HCT116 (cell line): ENCODE measurements around the gene ADAMTSL2.

Source experiments
- CEBPB ChIP-seq: IDR thresholded peaks from 2 replicates; pipeline ENCODE4 v1.6.1; 2012; ENCODE audit warnings: low read depth
- POLR2A ChIP-seq: IDR thresholded peaks from 2 replicates; pipeline ENCODE4 v1.7.0; 2011; ENCODE audit warnings: borderline replicate concordance; ENCODE audit not compliant: insufficient read depth, insufficient read length; ENCODE audit errors: extremely low read depth
- POLR2AphosphoS5 ChIP-seq: IDR thresholded peaks from 2 replicates; pipeline ENCODE4 v1.6.1; 2011; ENCODE audit warnings: mild to moderate bottlenecking, low read depth, low read length, moderate library complexity
- YY1 ChIP-seq: IDR thresholded peaks from 2 replicates; pipeline ENCODE4 v1.6.1; 2011; ENCODE audit warnings: low read length, low read depth, moderate library complexity, mild to moderate bottlenecking; ENCODE audit not compliant: insufficient replicate concordance; ENCODE audit errors: extremely low read depth
- ZNF274 ChIP-seq: fragments of 200-500 bp; sonication (Bioruptor generic); IDR thresholded peaks from 2 replicates; pipeline ENCODE4 v1.6.1; 2014; ENCODE audit warnings: mild to moderate bottlenecking, low read depth, low read length, inconsistent platforms
- TF ChIP-seq, protein P1 (sequence below), 3 experiments: fragments of 200-600 bp in 1 of 3; sonication (generic) in 1 of 3; IDR thresholded peaks in 2 of 3; conservative IDR thresholded peaks in 1 of 3; 2 replicates each; pipeline ENCODE4 v1.5.1; 2012 to 2017; ENCODE audit warnings: low read depth in 2 of 3, low read length in 2 of 3, antibody characterized with exemption in 1 of 3, borderline replicate concordance in 1 of 3, control low read depth in 1 of 3, mild to moderate bottlenecking in 1 of 3, mixed read lengths in 1 of 3, mixed run types in 1 of 3, moderate library complexity in 1 of 3; ENCODE audit not compliant: insufficient read depth in 1 of 3
- TF ChIP-seq, protein P2 (sequence below): IDR thresholded peaks from 2 replicates; pipeline ENCODE4 v1.6.1; 2012

DNA sequence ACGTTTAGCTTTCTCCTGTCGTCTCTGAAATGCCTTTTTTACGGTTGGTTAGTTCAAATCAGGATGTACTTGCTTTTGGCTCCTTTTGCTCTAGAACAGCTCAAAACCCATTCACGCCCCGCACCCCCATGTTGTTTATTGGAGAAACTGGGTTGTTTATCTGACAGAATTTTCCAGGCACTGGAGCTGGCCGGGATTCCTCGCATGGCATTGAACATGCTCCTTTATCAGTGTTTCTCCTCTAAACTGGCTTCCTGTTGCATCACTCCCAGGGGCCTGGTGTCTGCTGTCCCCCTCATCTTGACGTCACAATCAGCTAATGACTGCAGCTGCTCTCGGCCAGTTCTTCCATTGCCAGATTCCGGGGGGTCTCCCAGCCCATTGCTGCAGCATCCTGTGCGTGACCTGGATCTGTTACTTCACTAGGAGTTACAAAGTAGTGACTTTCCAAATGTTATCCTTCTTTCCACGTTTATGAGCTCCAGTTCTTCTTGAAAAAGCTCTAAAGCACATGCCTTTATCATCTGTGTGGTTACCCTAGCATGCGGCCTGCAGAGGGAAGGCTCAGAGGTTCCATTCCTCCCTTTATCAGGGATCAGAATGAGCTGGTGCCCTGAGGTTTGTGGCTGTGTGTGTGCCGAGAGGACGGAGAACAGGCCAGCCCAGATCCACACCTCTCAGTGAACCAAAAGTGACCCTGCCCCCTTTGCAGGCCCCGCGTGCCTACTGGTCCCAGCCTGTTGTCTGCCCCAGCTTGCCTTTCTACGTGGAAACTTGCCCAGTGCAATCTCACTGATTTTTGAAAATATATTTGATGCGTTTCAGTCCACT is 47.2 kb downstream of the ADAMTSL2 start:
- TF ChIP-seq, protein P1, sequence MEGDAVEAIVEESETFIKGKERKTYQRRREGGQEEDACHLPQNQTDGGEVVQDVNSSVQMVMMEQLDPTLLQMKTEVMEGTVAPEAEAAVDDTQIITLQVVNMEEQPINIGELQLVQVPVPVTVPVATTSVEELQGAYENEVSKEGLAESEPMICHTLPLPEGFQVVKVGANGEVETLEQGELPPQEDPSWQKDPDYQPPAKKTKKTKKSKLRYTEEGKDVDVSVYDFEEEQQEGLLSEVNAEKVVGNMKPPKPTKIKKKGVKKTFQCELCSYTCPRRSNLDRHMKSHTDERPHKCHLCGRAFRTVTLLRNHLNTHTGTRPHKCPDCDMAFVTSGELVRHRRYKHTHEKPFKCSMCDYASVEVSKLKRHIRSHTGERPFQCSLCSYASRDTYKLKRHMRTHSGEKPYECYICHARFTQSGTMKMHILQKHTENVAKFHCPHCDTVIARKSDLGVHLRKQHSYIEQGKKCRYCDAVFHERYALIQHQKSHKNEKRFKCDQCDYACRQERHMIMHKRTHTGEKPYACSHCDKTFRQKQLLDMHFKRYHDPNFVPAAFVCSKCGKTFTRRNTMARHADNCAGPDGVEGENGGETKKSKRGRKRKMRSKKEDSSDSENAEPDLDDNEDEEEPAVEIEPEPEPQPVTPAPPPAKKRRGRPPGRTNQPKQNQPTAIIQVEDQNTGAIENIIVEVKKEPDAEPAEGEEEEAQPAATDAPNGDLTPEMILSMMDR (IDR thresholded peaks at IDR 0.05 in 2 of 3, conservative IDR thresholded peaks at IDR 0.05 in 1 of 3; ENCODE audit: borderline replicate concordance in 1 of 3, insufficient read depth in 1 of 3, low read depth in 2 of 3, low read length in 2 of 3): no peak
- TF ChIP-seq, protein P2, sequence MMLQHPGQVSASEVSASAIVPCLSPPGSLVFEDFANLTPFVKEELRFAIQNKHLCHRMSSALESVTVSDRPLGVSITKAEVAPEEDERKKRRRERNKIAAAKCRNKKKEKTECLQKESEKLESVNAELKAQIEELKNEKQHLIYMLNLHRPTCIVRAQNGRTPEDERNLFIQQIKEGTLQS: no peak
- TF ChIP-seq POLR2A (no peak), ZNF274 (no peak), YY1 (no peak), POLR2AphosphoS5 (no peak), CEBPB (no peak)
